Measurements from ENCODE around the gene ABRACL. TPM values are rescaled to one million over a fixed set of nuclear protein-coding genes. Genes with fewer than 3 reads are reported as not detected.
"Not testable (repeated sequence)": the region's sequence is repeated elsewhere in the genome, so short reads cannot be mapped to it uniquely, and the experiment has no call there.

Gene ABRACL
- total RNA-seq, 1 experiment from 2014 or later = 123 TPM

- not testable (repeated sequence) for H3K14ac ChIP-seq (ENCODE audit: insufficient read depth, low read length); H3K27ac Mint-ChIP-seq; DNase-seq; H2BK15ac ChIP-seq (ENCODE audit: low read depth, low read length); H3K56ac ChIP-seq (ENCODE audit: insufficient read length, low read depth, low read length); H3K9ac ChIP-seq (ENCODE audit: extremely low read depth, insufficient read length, low read length); H3K4ac ChIP-seq (ENCODE audit: low read depth, low read length); H3K27me3 ChIP-seq (ENCODE audit: insufficient read depth, low read length); H4K5ac ChIP-seq (ENCODE audit: insufficient read length, low read depth, low read length); H3K4me3 Mint-ChIP-seq; H2AK5ac ChIP-seq (ENCODE audit: insufficient read length, low read length); H3K4me2 ChIP-seq (ENCODE audit: insufficient read depth, insufficient read length, low read length); H3T11ph ChIP-seq (ENCODE audit: low read length); H3K18ac ChIP-seq (ENCODE audit: insufficient read length, low read depth, low read length); H3K23ac ChIP-seq (ENCODE audit: insufficient read length, low read depth, low read length); H2BK12ac ChIP-seq (ENCODE audit: insufficient read length, low read depth, low read length); H4K20me1 ChIP-seq (ENCODE audit: control insufficient read depth, insufficient read depth, insufficient read length); H2BK20ac ChIP-seq (ENCODE audit: low read depth, low read length, poor library complexity, severe bottlenecking); H3K4me1 Mint-ChIP-seq; H3K36me3 Mint-ChIP-seq (ENCODE audit: insufficient read depth in 1 of 3, low read depth in 3 of 3); H2BK5ac ChIP-seq (ENCODE audit: insufficient read length, low read length); H3K23me2 ChIP-seq (ENCODE audit: insufficient read length, low read depth, low read length, poor library complexity, severe bottlenecking); H3K79me2 ChIP-seq (ENCODE audit: insufficient read depth, low read length); H3K27ac ChIP-seq (ENCODE audit: insufficient read length, low read depth, low read length); H3K9me3 Mint-ChIP-seq; H3K79me1 ChIP-seq (ENCODE audit: insufficient read depth, low read depth, low read length, poor library complexity, severe bottlenecking); H3K9me3 ChIP-seq (ENCODE audit: control insufficient read depth, low read depth, low read length); H2AFZ ChIP-seq (ENCODE audit: low read length); H4K91ac ChIP-seq (ENCODE audit: insufficient read length, low read depth, low read length); H3K27me3 Mint-ChIP-seq (ENCODE audit: low read depth); H3K4me1 ChIP-seq (ENCODE audit: insufficient read depth, low read length); H4K8ac ChIP-seq (replicated peaks; ENCODE audit: insufficient read length, low read depth, low read length); H2BK120ac ChIP-seq (ENCODE audit: low read depth, low read length, poor library complexity, severe bottlenecking)
- no CpG with 5 or more reads among the region's 5 CpGs for WGBS (ENCODE audit: extremely low coverage, insufficient read length, low lambda C conversion rate)
Measured at GRCh38 chr6:139050131-139050769, 21.7 kb downstream of the ABRACL start.
